GM12878 (cell line): ENCODE results near the gene TRIM38. TPM values are rescaled to one million over a fixed set of nuclear protein-coding genes. Genes with fewer than 3 reads are reported as not detected.

Experiments used
- ATAC-seq: fragments of 200-7000 bp; cut with Tn5 transposase; 3 replicates; pipeline ENCODE4 v1.9.1; 2020; ENCODE audit warnings: mild to moderate bottlenecking, moderate library complexity
- BruUV-seq: library from RNA; stranded (reverse); fragments of 400-500 nt; replicated peaks from 2 replicates; lab custom pipeline; 2021; lab: Mats Ljungman, UMichigan
- CTCF ChIA-PET: fragments of 300-600 bp; sonication (Branson Sonifier 250); formaldehyde crosslinking; extraction: SDS; loops from one replicate; lab custom pipeline; 2021; ENCODE audit warnings: inconsistent platforms; lab: Yijun Ruan, JAX
- POLR2A ChIA-PET: fragments of 350-600 bp; formaldehyde crosslinking; extraction: SDS; loops from one replicate; lab custom pipeline; 2021; ENCODE audit warnings: inconsistent platforms; lab: Charles Lee
- RAD21 ChIA-PET: fragments of 300-600 bp; sonication (Branson Sonifier 250); formaldehyde crosslinking; loops from one replicate; lab custom pipeline; 2023; ENCODE audit warnings: antibody characterized with exemption; ENCODE audit not compliant: unreplicated experiment; lab: Charles Lee
- SMC1A ChIA-PET: fragments of 300-600 bp; sonication (Branson Sonifier 250); formaldehyde crosslinking; loops from one replicate; lab custom pipeline; 2023; ENCODE audit not compliant: unreplicated experiment, uncharacterized antibody; lab: Charles Lee
- DNase-seq: peaks from one replicate; pipeline ENCODE4 v3.0.0-alpha.2; 2011; ENCODE audit warnings: low read depth, low spot score
- FAIRE-seq: peaks from 3 replicates; lab custom pipeline; 2011; peaks lifted over from hg19 to GRCh38; lab: Jason Lieb, UNC
- H2AFZ ChIP-seq: 2 replicates; pipeline ENCODE4 v1.6.0; 2011; ENCODE audit warnings: low read depth, low read length, control low read depth; ENCODE audit not compliant: control insufficient read depth
- H3K27ac ChIP-seq: 2 replicates; pipeline ENCODE4 v1.5.1; 2011; ENCODE audit warnings: control low read depth; ENCODE audit not compliant: control insufficient read depth, insufficient read depth
- H3K27me3 ChIP-seq, 2 experiments: replicated peaks in 1 of 2; 2 replicates each; pipeline versions ENCODE4 v1.6.0 to v1.6.1; 2011; ENCODE audit warnings: low read length in 1 of 2; ENCODE audit not compliant: control insufficient read depth in 2 of 2, insufficient read depth in 2 of 2
- H3K36me3 ChIP-seq, 2 experiments: 2 replicates each; pipeline ENCODE4 v1.5.1; 2011; ENCODE audit warnings: low read length in 1 of 2; ENCODE audit not compliant: control insufficient read depth in 2 of 2, insufficient read depth in 2 of 2
- H3K4me1 ChIP-seq: 2 replicates; pipeline ENCODE4 v1.6.1; 2011; ENCODE audit warnings: mild to moderate bottlenecking, low read length, moderate library complexity, mixed read lengths; ENCODE audit not compliant: control insufficient read depth, insufficient read depth
- H3K4me2 ChIP-seq: 2 replicates; pipeline ENCODE4 v1.6.0; 2011; ENCODE audit warnings: control low read depth; ENCODE audit not compliant: control insufficient read depth, insufficient read depth
- H3K4me3 ChIP-seq: fragments of 200-600 bp; sonication (generic); 2 replicates; pipeline ENCODE4 v1.5.1; 2016
- H3K79me2 ChIP-seq: 2 replicates; pipeline ENCODE4 v1.6.0; 2011; ENCODE audit warnings: low read length; ENCODE audit not compliant: control insufficient read depth, insufficient read depth
- H3K9ac ChIP-seq: 2 replicates; pipeline ENCODE4 v1.8.0; 2011; ENCODE audit warnings: low read length, control low read depth, mixed read lengths; ENCODE audit not compliant: control insufficient read depth, insufficient read depth
- H3K9me3 ChIP-seq: replicated peaks from 3 replicates; pipeline ENCODE4 v1.5.1; 2011; ENCODE audit warnings: mild to moderate bottlenecking, low read length; ENCODE audit not compliant: control insufficient read depth, insufficient read depth
- H4K20me1 ChIP-seq: 2 replicates; pipeline ENCODE4 v1.6.0; 2011; ENCODE audit not compliant: control insufficient read depth, insufficient read depth
- MEF2A ChIP-seq: IDR thresholded peaks from 2 replicates; pipeline ENCODE4 v1.6.1; 2011; ENCODE audit warnings: low read depth, mild to moderate bottlenecking, low read length, moderate library complexity; ENCODE audit not compliant: insufficient read depth
- MTA3 ChIP-seq: IDR thresholded peaks from 2 replicates; pipeline ENCODE4 v1.6.1; 2012; ENCODE audit warnings: low read length, inconsistent platforms, borderline replicate concordance
- PAX5 ChIP-seq: IDR thresholded peaks from 2 replicates; pipeline ENCODE4 v1.6.1; 2011; ENCODE audit warnings: low read depth, low read length, borderline replicate concordance
- SIN3A ChIP-seq: IDR thresholded peaks from 2 replicates; pipeline ENCODE4 v1.6.1; 2012; ENCODE audit warnings: low read depth, low read length, improper control_type of control experiment
- YY1 ChIP-seq: IDR thresholded peaks from 2 replicates; pipeline ENCODE4 v1.6.1; 2011; ENCODE audit warnings: low read depth, mild to moderate bottlenecking, low read length
- ZSCAN29 ChIP-seq: fragments of 450-650 bp; IDR thresholded peaks from 2 replicates; pipeline ENCODE4 v1.6.1; 2017; ENCODE audit warnings: mild to moderate bottlenecking, moderate library complexity
- WGBS: methylation state at CpG from one replicate; pipeline ENCODE4 v1.1.6; 2016; ENCODE audit warnings: low lambda C conversion rate; ENCODE audit not compliant: insufficient replicate concordance, insufficient coverage; ENCODE audit errors: missing lambda C conversion rate; 5-methylcytosine and 5-hydroxymethylcytosine counted together
- in situ Hi-C: fragments of 300-500 bp; cut with MboI; formaldehyde crosslinking; loops from 9 replicates; pipeline ENCODE4 v1.14.3; 2018; ENCODE audit warnings: mixed read lengths
- intact Hi-C: fragments of 100-400 bp; cut with micrococcal nuclease; formaldehyde crosslinking; loops from one replicate; pipeline ENCODE4 v1.14.2; 2022; ENCODE audit not compliant: unreplicated experiment
- polyA plus RNA-seq, 11 experiments: library from polyadenylated mRNA; depleted of rRNA in 4 of 11; unstranded in 6 of 11; stranded (reverse) in 5 of 11; fragments of >200 nt; fragmentation: Nextera tagmentation in 4 of 11; fragmentation: Illumina TruSeq in 1 of 11; extraction: Ambion mirVana in 4 of 11; extraction: Trizol in 1 of 11; gene quantifications; 1 replicate in 1 of 11; 2 replicates in 10 of 11; pipeline versions ENCODE4 v1.2.1 to v1.2.3, GENCODE V29; 2011 to 2016; ENCODE audit warnings: inconsistent platforms in 2 of 11, missing spikeins in 2 of 11, low read depth in 1 of 11
- total RNA-seq, 4 experiments: library from RNA; depleted of rRNA in 3 of 4; stranded (reverse); fragments of >200 nt in 3 of 4; fragmentation: Illumina TruSeq in 1 of 4; extraction: Trizol in 1 of 4; gene quantifications; 2 replicates each; pipeline versions ENCODE4 v1.2.1 to v1.2.3, GENCODE V29; 2013 to 2021
- TF ChIP-seq, protein P1 (sequence below): fragments of 450-650 bp; IDR thresholded peaks from 2 replicates; pipeline ENCODE4 v1.6.1; 2017; ENCODE audit warnings: low read depth, mild to moderate bottlenecking, moderate library complexity

Gene TRIM38
- total and polyA plus RNA-seq, 10 of the 15 experiments (the other 5 are each of a cell fraction or from before 2014, with no cell fraction given) = 4.5 to 14.7 (median 11.1) TPM

- no peak for FAIRE-seq
- in situ Hi-C loops = no loop called here
- POLR2A ChIA-PET = interaction anchor here (2.1 kb wide), 1 partner anchor 11 kb away, joined by 7 read pairs; a partner anchor contains a TSS
These were observed 47.2 kb downstream of the TRIM38 start for GRCh38 chr6:26009817-26010216.

More at GRCh38 chr6:26009817-26010216, 47.2 kb downstream of the TRIM38 start:
- ATAC-seq = 0 out of 3 replicates have a peak, but pooled peaks have one; percentile 36
- peak overlapping the region; percentile 51; the same call in 1 of the 2 replicates for H3K4me2 ChIP-seq
- no peaks in the 10 kb centered on the region for H3K4me1 ChIP-seq
- H3K9ac ChIP-seq = no peak overlapping the region
- intact Hi-C loops = no loop called here
- SMC1A ChIA-PET = interaction anchor here (0.5 to 3.1 kb wide), 7 partner anchors 8 to 238 kb away, joined by 3 to 10 read pairs (median 3); no protein-coding TSS in a partner anchor
- TF ChIP-seq MTA3 (no peak), SIN3A (no peak), MEF2A (0 out of 2 replicates have a peak, but pooled peaks have one; percentile 27), ZSCAN29 (no peak), YY1 (no peak), PAX5 (peak; percentile 74; the same call in 1 of the 2 replicates)
- TF ChIP-seq, protein P1, sequence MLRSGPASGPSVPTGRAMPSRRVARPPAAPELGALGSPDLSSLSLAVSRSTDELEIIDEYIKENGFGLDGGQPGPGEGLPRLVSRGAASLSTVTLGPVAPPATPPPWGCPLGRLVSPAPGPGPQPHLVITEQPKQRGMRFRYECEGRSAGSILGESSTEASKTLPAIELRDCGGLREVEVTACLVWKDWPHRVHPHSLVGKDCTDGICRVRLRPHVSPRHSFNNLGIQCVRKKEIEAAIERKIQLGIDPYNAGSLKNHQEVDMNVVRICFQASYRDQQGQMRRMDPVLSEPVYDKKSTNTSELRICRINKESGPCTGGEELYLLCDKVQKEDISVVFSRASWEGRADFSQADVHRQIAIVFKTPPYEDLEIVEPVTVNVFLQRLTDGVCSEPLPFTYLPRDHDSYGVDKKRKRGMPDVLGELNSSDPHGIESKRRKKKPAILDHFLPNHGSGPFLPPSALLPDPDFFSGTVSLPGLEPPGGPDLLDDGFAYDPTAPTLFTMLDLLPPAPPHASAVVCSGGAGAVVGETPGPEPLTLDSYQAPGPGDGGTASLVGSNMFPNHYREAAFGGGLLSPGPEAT = no peak
- no TSS peak for BruUV-seq
- H3K79me2 ChIP-seq = no peaks in the 10 kb centered on the region
- H3K9me3 ChIP-seq = no peaks in the 10 kb centered on the region
- no peak overlapping the region for H2AFZ ChIP-seq
- RAD21 ChIA-PET = interaction anchor here (0.6 to 1.6 kb wide), 3 partner anchors 16 to 744 kb away, joined by 3 to 6 read pairs (median 3); a partner anchor contains a TSS
- CTCF ChIA-PET = interaction anchor here (1.0 to 3.8 kb wide), 7 partner anchors 9 to 298 kb away, joined by 3 to 22 read pairs (median 4); no protein-coding TSS in a partner anchor
- 52% methylated on average over 4 of the region's 4 CpGs for WGBS
- H3K36me3 ChIP-seq = no peaks in the 10 kb centered on the region
- no peak overlapping the region for H3K4me3 ChIP-seq
- DNase-seq = no peak
- H4K20me1 ChIP-seq = no peaks in the 10 kb centered on the region
- no peak overlapping the region for H3K27ac ChIP-seq
- H3K27me3 ChIP-seq = no peaks in the 10 kb centered on the region
